Measurements from ENCODE around the gene TLL2.

TLL2 gene

GRCh38 chr10:96507044-96507443, 6.7 kb downstream of the TLL2 start:
- no peak overlapping the region for H3K27ac ChIP-seq (ENCODE audit: low read length)

GRCh38 chr10:96505150-96506136, 8.3 kb downstream of the TLL2 start:
- no peak overlapping the region for H3K4me3 ChIP-seq (ENCODE audit: low read length in 2 of 2)
- peaks cover 3 to 6% of the 10 kb centered on the region in 2 donors for H3K27me3 ChIP-seq (ENCODE audit: control insufficient read depth in 1 of 2, insufficient read depth in 2 of 2, low read length in 2 of 2)
- no peak overlapping the region for H3K9ac ChIP-seq (ENCODE audit: low read length in 2 of 2)
- H3K4me1 ChIP-seq (ENCODE audit: control insufficient read depth, insufficient read depth, low read length) = no peaks in the 10 kb centered on the region
- H3K27ac ChIP-seq (ENCODE audit: low read length) = no peak overlapping the region
- H3K36me3 ChIP-seq (ENCODE audit: control insufficient read depth in 2 of 2, insufficient read depth in 2 of 2, low read length in 2 of 2) = no peaks in the 10 kb centered on the region
- no peaks in the 10 kb centered on the region for H3K9me3 ChIP-seq (ENCODE audit: control insufficient read depth in 2 of 2, low read length in 2 of 2)

More at GRCh38 chr10:96507044-96507443, 6.7 kb downstream of the TLL2 start:
- Histone ChIP-seq H3K9ac (ENCODE audit: low read length in 2 of 2) (no peak overlapping the region), H3K27me3 (ENCODE audit: control insufficient read depth in 1 of 2, insufficient read depth in 2 of 2, low read length in 2 of 2) (peaks cover 5 to 11% of the 10 kb centered on the region in 2 donors), H3K4me1 (ENCODE audit: control insufficient read depth, insufficient read depth, low read length) (no peaks in the 10 kb centered on the region), H3K36me3 (ENCODE audit: control insufficient read depth in 2 of 2, insufficient read depth in 2 of 2, low read length in 2 of 2) (no peaks in the 10 kb centered on the region), H3K4me3 (ENCODE audit: low read length in 2 of 2) (no peak overlapping the region), H3K9me3 (ENCODE audit: control insufficient read depth in 2 of 2, low read length in 2 of 2) (no peaks in the 10 kb centered on the region)

- H3K4me1 ChIP-seq (ENCODE audit: control insufficient read depth, insufficient read depth, low read length) = no peaks in the 10 kb centered on the region
- H3K9ac ChIP-seq (ENCODE audit: low read length in 2 of 2) = no peak overlapping the region
- H3K9me3 ChIP-seq (ENCODE audit: control insufficient read depth in 2 of 2, low read length in 2 of 2) = no peaks in the 10 kb centered on the region
- no peaks in the 10 kb centered on the region for H3K36me3 ChIP-seq (ENCODE audit: control insufficient read depth in 2 of 2, insufficient read depth in 2 of 2, low read length in 2 of 2)
- H3K4me3 ChIP-seq (ENCODE audit: low read length in 2 of 2) = no peak overlapping the region
- no peak overlapping the region for H3K27ac ChIP-seq (ENCODE audit: low read length)
- peaks cover 3 to 6% of the 10 kb centered on the region in 2 donors for H3K27me3 ChIP-seq (ENCODE audit: control insufficient read depth in 1 of 2, insufficient read depth in 2 of 2, low read length in 2 of 2)
Measured at GRCh38 chr10:96502561-96503282, 11.0 kb downstream of the TLL2 start.

- Histone ChIP-seq H3K4me1 (ENCODE audit: control insufficient read depth, insufficient read depth, low read length) (no peaks in the 10 kb centered on the region), H3K9ac (ENCODE audit: low read length in 2 of 2) (no peak overlapping the region), H3K36me3 (ENCODE audit: control insufficient read depth in 2 of 2, insufficient read depth in 2 of 2, low read length in 2 of 2) (no peaks in the 10 kb centered on the region), H3K4me3 (ENCODE audit: low read length in 2 of 2) (no peak overlapping the region), H3K27ac (ENCODE audit: low read length) (no peak overlapping the region), H3K27me3 (ENCODE audit: control insufficient read depth in 1 of 2, insufficient read depth in 2 of 2, low read length in 2 of 2) (peaks cover 3 to 6% of the 10 kb centered on the region in 2 donors), H3K9me3 (ENCODE audit: control insufficient read depth in 2 of 2, low read length in 2 of 2) (no peaks in the 10 kb centered on the region)
Measured at GRCh38 chr10:96501985-96502384, 11.7 kb downstream of the TLL2 start.

- Histone ChIP-seq H3K4me1 (ENCODE audit: control insufficient read depth, insufficient read depth, low read length) (no peaks in the 10 kb centered on the region), H3K9me3 (ENCODE audit: control insufficient read depth in 2 of 2, low read length in 2 of 2) (no peaks in the 10 kb centered on the region), H3K4me3 (ENCODE audit: low read length in 2 of 2) (no peak overlapping the region), H3K27me3 (ENCODE audit: control insufficient read depth in 1 of 2, insufficient read depth in 2 of 2, low read length in 2 of 2) (peaks cover 3 to 6% of the 10 kb centered on the region in 2 donors), H3K9ac (ENCODE audit: low read length in 2 of 2) (no peak overlapping the region), H3K36me3 (ENCODE audit: control insufficient read depth in 2 of 2, insufficient read depth in 2 of 2, low read length in 2 of 2) (no peaks in the 10 kb centered on the region), H3K27ac (ENCODE audit: low read length) (no peak overlapping the region)
Measured at GRCh38 chr10:96500519-96500918, 13.2 kb downstream of the TLL2 start.

GRCh38 chr10:96500050-96500449, 13.7 kb downstream of the TLL2 start:
- Histone ChIP-seq H3K9me3 (ENCODE audit: control insufficient read depth in 2 of 2, low read length in 2 of 2) (no peaks in the 10 kb centered on the region), H3K4me3 (ENCODE audit: low read length in 2 of 2) (no peak overlapping the region), H3K9ac (ENCODE audit: low read length in 2 of 2) (no peak overlapping the region), H3K27me3 (ENCODE audit: control insufficient read depth in 1 of 2, insufficient read depth in 2 of 2, low read length in 2 of 2) (peaks cover 3 to 6% of the 10 kb centered on the region in 2 donors), H3K4me1 (ENCODE audit: control insufficient read depth, insufficient read depth, low read length) (no peaks in the 10 kb centered on the region), H3K27ac (ENCODE audit: low read length) (no peak overlapping the region), H3K36me3 (ENCODE audit: control insufficient read depth in 2 of 2, insufficient read depth in 2 of 2, low read length in 2 of 2) (no peaks in the 10 kb centered on the region)

- H3K27ac ChIP-seq (ENCODE audit: low read length) = no peak overlapping the region
- no peaks in the 10 kb centered on the region for H3K4me1 ChIP-seq (ENCODE audit: control insufficient read depth, insufficient read depth, low read length)
- no peaks in the 10 kb centered on the region for H3K9me3 ChIP-seq (ENCODE audit: control insufficient read depth in 2 of 2, low read length in 2 of 2)
- no peak overlapping the region for H3K9ac ChIP-seq (ENCODE audit: low read length in 2 of 2)
- no peak overlapping the region for H3K4me3 ChIP-seq (ENCODE audit: low read length in 2 of 2)
- no peaks in the 10 kb centered on the region for H3K36me3 ChIP-seq (ENCODE audit: control insufficient read depth in 2 of 2, insufficient read depth in 2 of 2, low read length in 2 of 2)
- H3K27me3 ChIP-seq (ENCODE audit: control insufficient read depth in 1 of 2, insufficient read depth in 2 of 2, low read length in 2 of 2) = peaks cover 2 to 4% of the 10 kb centered on the region in 2 donors
Measured at GRCh38 chr10:96497391-96497790, 16.3 kb downstream of the TLL2 start.

- Histone ChIP-seq H3K36me3 (ENCODE audit: control insufficient read depth in 2 of 2, insufficient read depth in 2 of 2, low read length in 2 of 2) (no peaks in the 10 kb centered on the region), H3K27ac (ENCODE audit: low read length) (no peak overlapping the region), H3K4me1 (ENCODE audit: control insufficient read depth, insufficient read depth, low read length) (no peaks in the 10 kb centered on the region), H3K9ac (ENCODE audit: low read length in 2 of 2) (no peak overlapping the region), H3K27me3 (ENCODE audit: control insufficient read depth in 1 of 2, insufficient read depth in 2 of 2, low read length in 2 of 2) (peaks cover 0 to 2% of the 10 kb centered on the region in 2 donors), H3K4me3 (ENCODE audit: low read length in 2 of 2) (no peak overlapping the region), H3K9me3 (ENCODE audit: control insufficient read depth in 2 of 2, low read length in 2 of 2) (no peaks in the 10 kb centered on the region)
Measured at GRCh38 chr10:96496281-96496925, 17.3 kb downstream of the TLL2 start.

- Histone ChIP-seq H3K4me3 (ENCODE audit: low read length in 2 of 2) (no peak overlapping the region), H3K27ac (ENCODE audit: low read length) (no peak overlapping the region), H3K36me3 (ENCODE audit: control insufficient read depth in 2 of 2, insufficient read depth in 2 of 2, low read length in 2 of 2) (no peaks in the 10 kb centered on the region), H3K27me3 (ENCODE audit: control insufficient read depth in 1 of 2, insufficient read depth in 2 of 2, low read length in 2 of 2) (no peaks in the 10 kb centered on the region), H3K9ac (ENCODE audit: low read length in 2 of 2) (no peak overlapping the region), H3K4me1 (ENCODE audit: control insufficient read depth, insufficient read depth, low read length) (no peaks in the 10 kb centered on the region), H3K9me3 (ENCODE audit: control insufficient read depth in 2 of 2, low read length in 2 of 2) (no peaks in the 10 kb centered on the region)
Measured at GRCh38 chr10:96495544-96495943, 18.2 kb downstream of the TLL2 start.

GRCh38 chr10:96494694-96495093, 19.0 kb downstream of the TLL2 start:
- Histone ChIP-seq H3K4me1 (ENCODE audit: control insufficient read depth, insufficient read depth, low read length) (no peaks in the 10 kb centered on the region), H3K27ac (ENCODE audit: low read length) (no peak overlapping the region), H3K9ac (ENCODE audit: low read length in 2 of 2) (no peak overlapping the region), H3K9me3 (ENCODE audit: control insufficient read depth in 2 of 2, low read length in 2 of 2) (no peaks in the 10 kb centered on the region), H3K36me3 (ENCODE audit: control insufficient read depth in 2 of 2, insufficient read depth in 2 of 2, low read length in 2 of 2) (no peaks in the 10 kb centered on the region), H3K4me3 (ENCODE audit: low read length in 2 of 2) (no peak overlapping the region), H3K27me3 (ENCODE audit: control insufficient read depth in 1 of 2, insufficient read depth in 2 of 2, low read length in 2 of 2) (no peaks in the 10 kb centered on the region)
